Activated T-helper 1 cell treated with anti-CD3 and anti-CD28 coated beads, Interleukin-12 subunit alpha, Interleukin-12 subunit beta, Interleukin-2, Interleukin-4 antibody, amounts not matched to agents 30 ng/mL and 10 ng/mL and 1 ng/mL, durations not matched to agents 14 hours and 24 hours and 36 hours (primary cell): Measurements from ENCODE around the gene SLC22A7. TPM values are rescaled to one million over a fixed set of nuclear protein-coding genes. Genes with fewer than 3 reads are reported as not detected.

Source experiments
- DNase-seq: peaks from one replicate; pipeline ENCODE4 v3.0.0; 2021; ENCODE audit warnings: low spot score
- H3K27ac Mint-ChIP-seq: one replicate; pipeline ENCODE4 v1.8.0; 2021; ENCODE audit warnings: mild to moderate bottlenecking, mixed read lengths
- H3K27me3 Mint-ChIP-seq: one replicate; pipeline ENCODE4 v1.8.0; 2022; ENCODE audit warnings: mild to moderate bottlenecking, moderate library complexity, mixed read lengths; ENCODE audit not compliant: insufficient read depth
- H3K36me3 Mint-ChIP-seq: one replicate; pipeline ENCODE4 v1.8.0; 2021; ENCODE audit warnings: low read depth, mixed read lengths
- H3K4me1 Mint-ChIP-seq: one replicate; pipeline ENCODE4 v1.8.0; 2021; ENCODE audit warnings: low read depth, mixed read lengths
- H3K4me3 Mint-ChIP-seq: one replicate; pipeline ENCODE4 v1.8.0; 2021; ENCODE audit warnings: mild to moderate bottlenecking, moderate library complexity, mixed read lengths
- H3K9me3 Mint-ChIP-seq: one replicate; pipeline ENCODE4 v1.8.0; 2021; ENCODE audit warnings: mixed read lengths
- intact Hi-C: fragments of 100-400 bp; cut with micrococcal nuclease; formaldehyde crosslinking; loops from one replicate; pipeline ENCODE4 v1.15.1; 2024
- total RNA-seq: library from RNA; stranded (reverse); gene quantifications from 2 replicates; pipeline ENCODE4 v1.2.3, GENCODE V29; 2022

SLC22A7 gene
- total RNA-seq, 1 donor from 2014 or later, result not detected

DNA sequence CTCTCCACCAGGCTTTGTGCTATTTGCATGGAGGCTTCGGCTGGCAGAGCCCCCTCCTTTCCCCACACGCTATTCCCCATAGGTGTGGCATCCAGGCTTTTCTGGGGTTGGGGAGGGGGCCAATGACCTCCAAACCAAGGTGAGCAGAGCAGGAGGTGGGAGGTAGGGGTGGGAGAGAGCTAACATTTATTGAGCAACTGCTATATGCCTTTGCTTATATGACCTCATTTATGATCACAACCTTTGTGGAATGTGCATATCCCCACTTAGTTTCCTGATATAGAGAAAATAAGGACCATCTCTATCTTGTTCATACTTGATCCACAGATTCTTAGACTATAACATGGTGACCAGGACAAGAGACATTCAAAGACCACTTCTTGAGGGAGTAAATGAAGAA, 17.8 kb upstream of the SLC22A7 start:
- no peak overlapping the region for H3K4me3 Mint-ChIP-seq
- no peaks in the 10 kb centered on the region for H3K9me3 Mint-ChIP-seq
- no peak for DNase-seq
- no peaks in the 10 kb centered on the region for H3K36me3 Mint-ChIP-seq
- H3K27me3 Mint-ChIP-seq, result peaks cover 48% of the 10 kb centered on the region
- intact Hi-C loops, result no loop called here
- peaks cover 14% of the 10 kb centered on the region for H3K4me1 Mint-ChIP-seq
- no peak overlapping the region for H3K27ac Mint-ChIP-seq

DNA sequence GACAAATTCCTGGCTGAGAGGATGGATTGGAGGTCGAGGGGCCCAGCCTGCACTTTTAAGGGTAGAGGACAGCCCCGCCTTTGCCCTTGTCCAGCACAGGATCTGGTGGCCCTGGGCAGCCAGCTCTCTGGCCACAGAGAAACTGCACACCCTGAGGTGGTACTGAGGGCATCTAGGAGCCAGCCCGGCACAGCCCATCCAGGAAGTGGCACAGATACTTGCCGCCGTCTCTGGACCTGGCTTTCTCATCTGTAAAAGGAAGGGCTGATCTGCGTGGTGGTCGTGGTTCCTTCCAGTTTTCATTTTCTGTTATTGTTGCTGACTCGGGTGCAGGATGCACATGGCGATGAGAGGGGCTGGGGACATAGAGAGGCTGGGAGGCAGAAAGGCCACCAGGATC, 16.0 kb upstream of the SLC22A7 start:
- H3K36me3 Mint-ChIP-seq, result no peaks in the 10 kb centered on the region
- peaks cover 4% of the 10 kb centered on the region for H3K4me1 Mint-ChIP-seq
- H3K27ac Mint-ChIP-seq, result no peak overlapping the region
- no peak overlapping the region for H3K4me3 Mint-ChIP-seq
- no peaks in the 10 kb centered on the region for H3K9me3 Mint-ChIP-seq
- H3K27me3 Mint-ChIP-seq, result peaks cover 46% of the 10 kb centered on the region
- DNase-seq, result no peak
- intact Hi-C loops, result no loop called here

DNA sequence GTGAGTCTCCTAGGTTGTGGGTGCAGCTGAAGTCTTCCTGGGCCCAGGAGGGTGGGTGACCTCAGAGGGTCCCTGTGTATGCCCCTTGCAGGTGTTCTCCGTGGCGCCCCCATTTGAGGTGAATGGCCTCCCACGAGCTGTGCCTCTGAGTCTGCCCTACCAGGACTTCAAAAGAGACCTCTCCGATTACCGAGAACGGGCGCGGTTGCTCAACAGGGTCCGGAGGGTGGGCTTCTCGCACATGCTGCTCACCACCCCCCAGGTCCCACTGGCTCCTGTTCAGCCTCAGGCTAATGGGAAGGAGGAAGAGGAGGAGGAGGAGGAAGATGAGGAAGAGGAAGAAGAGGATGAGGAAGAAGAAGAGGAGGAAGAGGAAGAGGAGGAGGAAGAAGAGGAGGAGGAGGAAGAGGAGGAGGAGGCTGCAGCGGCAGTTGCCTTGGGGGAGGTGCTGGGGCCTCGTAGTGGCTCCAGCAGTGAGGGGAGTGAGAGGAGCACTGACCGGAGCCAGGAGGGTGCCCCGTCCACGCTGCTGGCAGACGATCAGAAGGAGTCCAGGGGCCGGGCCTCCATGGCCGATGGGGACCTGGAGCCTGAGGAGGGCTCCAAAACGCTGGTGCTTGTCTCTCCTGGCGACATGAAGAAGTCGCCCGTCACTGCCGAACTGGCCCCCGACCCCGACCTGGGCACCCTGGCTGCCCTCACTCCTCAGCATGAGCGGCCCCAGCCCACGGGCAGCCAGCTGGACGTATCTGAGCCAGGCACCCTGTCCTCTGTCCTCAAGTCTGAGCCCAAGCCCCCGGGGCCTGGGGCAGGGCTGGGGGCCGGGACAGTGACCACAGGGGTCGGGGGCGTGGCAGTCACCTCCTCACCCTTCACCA, 15.2 kb upstream of the SLC22A7 start:
- DNase-seq, result no peak
- H3K27me3 Mint-ChIP-seq, result peaks cover 44% of the 10 kb centered on the region
- H3K4me1 Mint-ChIP-seq, result peaks cover 4% of the 10 kb centered on the region
- no peaks in the 10 kb centered on the region for H3K36me3 Mint-ChIP-seq
- intact Hi-C loops, result no loop called here
- H3K27ac Mint-ChIP-seq, result no peak overlapping the region
- H3K9me3 Mint-ChIP-seq, result no peaks in the 10 kb centered on the region
- H3K4me3 Mint-ChIP-seq, result no peak overlapping the region

DNA sequence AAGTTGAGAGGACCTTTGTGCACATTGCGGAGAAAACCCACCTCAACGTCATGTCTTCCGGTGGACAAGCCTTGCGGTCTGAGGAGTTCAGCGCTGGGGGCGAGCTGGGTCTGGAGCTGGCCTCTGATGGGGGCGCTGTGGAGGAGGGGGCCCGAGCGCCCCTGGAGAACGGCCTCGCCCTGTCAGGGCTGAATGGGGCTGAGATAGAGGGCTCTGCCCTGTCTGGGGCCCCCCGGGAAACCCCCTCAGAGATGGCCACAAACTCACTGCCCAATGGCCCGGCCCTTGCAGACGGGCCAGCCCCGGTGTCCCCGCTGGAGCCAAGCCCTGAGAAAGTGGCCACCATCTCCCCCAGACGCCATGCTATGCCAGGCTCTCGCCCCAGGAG, 14.6 kb upstream of the SLC22A7 start:
- intact Hi-C loops, result no loop called here

DNA sequence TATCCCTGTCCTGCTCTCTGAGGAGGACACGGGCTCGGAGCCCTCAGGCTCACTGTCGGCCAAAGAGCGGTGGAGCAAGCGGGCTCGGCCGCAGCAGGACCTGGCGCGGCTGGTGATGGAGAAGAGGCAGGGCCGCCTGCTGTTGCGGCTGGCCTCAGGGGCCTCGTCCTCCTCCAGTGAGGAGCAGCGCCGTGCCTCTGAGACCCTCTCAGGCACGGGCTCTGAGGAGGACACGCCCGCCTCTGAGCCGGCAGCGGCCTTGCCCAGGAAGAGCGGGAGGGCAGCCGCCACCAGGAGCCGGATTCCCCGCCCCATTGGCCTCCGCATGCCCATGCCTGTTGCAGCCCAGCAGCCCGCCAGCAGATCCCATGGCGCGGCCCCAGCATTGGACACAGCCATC, 14.2 kb upstream of the SLC22A7 start:
- H3K4me3 Mint-ChIP-seq, result no peak overlapping the region
- DNase-seq, result no peak
- H3K9me3 Mint-ChIP-seq, result no peaks in the 10 kb centered on the region
- no peaks in the 10 kb centered on the region for H3K4me1 Mint-ChIP-seq
- H3K36me3 Mint-ChIP-seq, result no peaks in the 10 kb centered on the region
- intact Hi-C loops, result no loop called here
- peaks cover 40% of the 10 kb centered on the region for H3K27me3 Mint-ChIP-seq
- no peak overlapping the region for H3K27ac Mint-ChIP-seq

More for the DNA sequence above, 14.6 kb upstream of the SLC22A7 start:
- H3K4me3 Mint-ChIP-seq, result no peak overlapping the region
- H3K36me3 Mint-ChIP-seq, result no peaks in the 10 kb centered on the region
- DNase-seq, result no peak
- H3K27ac Mint-ChIP-seq, result no peak overlapping the region
- no peaks in the 10 kb centered on the region for H3K9me3 Mint-ChIP-seq
- peaks cover 44% of the 10 kb centered on the region for H3K27me3 Mint-ChIP-seq
- peaks cover under 1% of the 10 kb centered on the region for H3K4me1 Mint-ChIP-seq

DNA sequence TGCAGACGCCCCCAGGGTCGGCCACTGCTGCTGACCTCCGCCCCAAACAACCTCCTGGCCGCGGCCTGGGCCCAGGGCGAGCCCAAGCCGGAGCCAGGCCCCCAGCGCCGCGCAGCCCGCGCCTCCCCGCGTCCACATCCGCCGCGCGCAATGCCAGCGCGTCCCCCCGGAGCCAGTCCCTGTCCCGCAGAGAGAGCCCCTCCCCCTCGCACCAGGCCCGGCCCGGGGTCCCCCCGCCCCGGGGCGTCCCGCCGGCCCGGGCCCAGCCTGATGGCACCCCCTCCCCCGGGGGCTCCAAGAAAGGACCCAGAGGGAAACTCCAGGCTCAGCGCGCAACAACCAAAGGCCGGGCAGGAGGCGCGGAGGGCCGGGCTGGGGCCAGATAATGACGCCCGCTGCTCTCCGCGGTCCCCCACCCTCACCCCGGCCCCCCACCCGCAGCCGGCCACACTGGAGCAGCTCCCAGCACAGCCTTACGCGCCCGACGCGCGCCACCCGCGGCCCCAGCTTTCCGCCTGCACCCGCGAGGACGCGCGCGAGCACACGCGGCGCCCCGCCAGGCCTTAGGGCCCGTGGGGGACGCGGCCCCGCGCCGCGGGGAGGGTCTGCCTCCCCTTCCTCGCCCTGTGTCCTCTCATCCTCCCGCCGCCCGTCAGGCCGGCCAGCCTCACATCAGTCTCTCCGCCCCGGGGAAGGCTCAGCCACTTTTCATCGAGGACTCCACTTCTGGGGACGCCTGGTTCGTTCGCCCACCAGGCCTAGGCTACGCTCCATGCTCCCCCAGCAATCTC, 12.9 kb upstream of the SLC22A7 start:
- Mint-ChIP-seq H3K4me1 (no peaks in the 10 kb centered on the region), H3K36me3 (no peaks in the 10 kb centered on the region), H3K27me3 (peaks cover 42% of the 10 kb centered on the region), H3K4me3 (no peak overlapping the region), H3K27ac (no peak overlapping the region), H3K9me3 (no peaks in the 10 kb centered on the region)
- intact Hi-C loops, result no loop called here
- no peak for DNase-seq

DNA sequence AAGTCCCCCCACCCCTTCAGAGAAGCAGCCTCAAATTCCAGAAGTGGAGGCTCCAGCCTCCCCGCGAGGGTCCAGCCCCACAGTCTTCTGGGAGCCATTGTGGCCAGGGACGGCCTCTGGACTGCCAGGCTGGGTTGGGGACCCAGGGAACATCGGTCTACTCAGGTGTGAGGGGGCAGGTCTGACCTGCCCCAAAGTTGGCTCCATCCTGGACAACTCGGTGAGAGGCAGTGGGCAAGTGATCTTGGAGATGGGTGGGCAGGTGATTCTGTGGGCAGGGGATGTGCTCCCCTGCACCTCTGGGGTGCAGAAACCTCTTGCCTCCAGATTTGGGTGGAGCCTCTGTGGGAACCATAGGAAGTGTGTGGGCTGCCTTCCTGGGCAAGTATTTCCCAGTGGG, 12.2 kb upstream of the SLC22A7 start:
- DNase-seq, result no peak
- Mint-ChIP-seq H3K4me1 (no peaks in the 10 kb centered on the region), H3K4me3 (no peak overlapping the region), H3K36me3 (no peaks in the 10 kb centered on the region), H3K9me3 (no peaks in the 10 kb centered on the region), H3K27me3 (peaks cover 40% of the 10 kb centered on the region), H3K27ac (no peak overlapping the region)
- intact Hi-C loops, result no loop called here

DNA sequence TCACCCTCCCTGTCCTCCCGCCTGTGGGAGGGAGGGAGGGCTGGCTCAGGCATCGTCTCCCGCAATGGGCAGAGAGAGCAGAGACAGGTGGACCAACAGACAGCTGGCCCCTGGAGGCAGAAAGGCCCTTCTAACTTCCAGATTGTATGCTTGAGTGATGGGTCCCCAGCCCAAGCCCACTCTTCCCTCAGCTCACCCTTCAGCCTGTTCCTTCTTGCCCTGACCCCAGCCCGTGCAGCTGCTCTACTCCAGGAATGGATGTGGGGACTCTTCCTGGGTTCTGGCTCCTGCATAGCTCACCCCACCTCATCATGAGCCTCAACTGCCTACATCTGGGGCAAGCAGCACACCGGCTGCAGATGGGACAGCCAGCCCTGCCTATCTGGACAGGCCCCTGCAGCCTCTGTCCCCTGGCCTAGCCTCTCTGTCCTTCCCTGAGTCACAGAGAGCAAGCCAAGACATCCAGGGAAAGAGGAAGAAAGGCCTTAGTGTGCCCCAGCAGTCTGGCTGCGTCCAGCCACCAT, 11.5 kb upstream of the SLC22A7 start:
- DNase-seq, result no peak
- Mint-ChIP-seq H3K4me3 (no peak overlapping the region), H3K9me3 (no peaks in the 10 kb centered on the region), H3K27ac (no peak overlapping the region), H3K36me3 (no peaks in the 10 kb centered on the region), H3K4me1 (no peaks in the 10 kb centered on the region), H3K27me3 (peaks cover 41% of the 10 kb centered on the region)
- intact Hi-C loops, result no loop called here

DNA sequence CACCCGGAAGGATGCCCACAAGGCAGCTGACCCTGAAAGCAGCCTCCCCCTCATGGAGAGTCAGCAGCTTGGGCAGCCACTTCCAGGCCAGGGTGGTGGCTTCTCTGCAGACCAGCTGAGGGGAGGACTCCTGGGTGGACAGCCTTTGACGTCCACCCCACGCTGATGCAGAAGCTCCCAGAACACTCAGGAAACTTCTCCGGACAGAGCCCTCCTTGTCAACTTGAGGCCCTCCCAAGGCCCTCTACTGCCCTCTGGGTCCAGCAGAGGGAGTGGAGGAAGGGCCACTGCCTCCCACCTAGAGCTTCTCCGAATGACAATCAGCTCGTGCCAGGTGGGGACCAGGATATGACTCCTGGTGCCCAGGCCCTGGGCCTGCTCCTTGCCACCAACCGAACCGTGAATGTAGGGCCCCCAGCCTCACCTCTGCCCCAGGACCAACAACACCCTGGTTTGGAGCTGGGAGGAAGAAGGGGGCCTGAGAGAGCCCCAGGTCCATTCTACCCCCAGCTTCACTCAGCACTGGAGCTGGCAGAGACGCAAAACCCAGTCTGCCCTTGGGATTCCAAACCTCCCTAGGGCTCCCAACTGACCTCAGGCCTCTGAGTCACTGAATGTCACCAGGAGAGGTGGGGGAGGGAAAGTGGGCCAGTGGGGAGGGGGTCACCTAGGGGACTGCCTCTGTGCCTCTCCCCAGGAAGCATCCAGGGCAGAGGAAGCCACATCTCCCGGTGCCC, 10.9 kb upstream of the SLC22A7 start:
- no peak for DNase-seq
- Mint-ChIP-seq H3K4me1 (no peaks in the 10 kb centered on the region), H3K27me3 (peaks cover 41% of the 10 kb centered on the region), H3K4me3 (no peak overlapping the region), H3K9me3 (no peaks in the 10 kb centered on the region), H3K27ac (no peak overlapping the region), H3K36me3 (no peaks in the 10 kb centered on the region)
- intact Hi-C loops, result no loop called here

DNA sequence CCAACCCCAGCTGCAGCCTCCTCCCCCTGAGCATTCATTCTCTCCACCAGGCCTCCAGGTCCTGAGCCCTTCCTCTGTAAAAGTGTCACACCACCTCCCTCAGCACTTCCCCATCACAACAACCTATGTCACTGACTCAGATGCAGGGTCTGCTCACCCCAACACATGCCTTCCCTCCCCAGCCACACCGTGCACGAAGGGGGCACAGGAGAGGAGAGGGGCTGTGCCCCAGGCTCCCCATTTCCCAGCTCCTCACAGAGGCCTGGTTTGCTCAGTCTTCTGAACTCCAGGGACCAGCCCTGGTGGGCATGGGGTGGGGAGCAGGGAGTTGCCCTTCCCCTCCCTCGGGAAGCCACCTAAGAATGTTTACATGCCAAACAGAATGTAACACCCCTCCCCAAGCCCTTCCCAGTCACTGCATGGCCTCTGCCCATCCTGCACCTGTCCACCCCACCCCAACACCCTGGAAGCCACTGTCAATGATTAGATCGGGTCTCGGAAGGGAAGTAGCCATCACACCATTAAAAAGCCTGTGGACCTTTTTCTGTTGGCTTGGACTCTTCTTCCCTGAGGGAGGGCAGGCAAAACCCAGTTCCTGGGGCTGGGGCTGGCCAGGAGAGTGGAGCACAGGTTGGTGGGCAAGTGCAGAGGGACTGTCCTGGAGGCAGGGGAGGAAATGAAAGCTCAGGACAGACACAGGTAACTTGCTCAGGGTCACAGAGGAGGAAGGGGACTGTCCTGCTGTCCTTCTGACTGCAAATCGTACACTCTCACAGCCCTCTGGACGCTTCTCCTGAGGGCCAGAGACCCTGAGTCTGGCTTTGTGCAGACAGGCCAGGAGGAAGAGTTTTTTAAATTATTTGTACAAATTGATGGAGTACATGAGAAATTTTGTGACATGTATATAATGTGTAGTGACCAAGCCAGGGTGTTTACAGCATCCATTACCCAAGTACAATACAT, 10.1 kb upstream of the SLC22A7 start:
- Mint-ChIP-seq H3K4me3 (no peak overlapping the region), H3K4me1 (no peaks in the 10 kb centered on the region), H3K27me3 (peaks cover 38% of the 10 kb centered on the region), H3K27ac (no peak overlapping the region), H3K9me3 (no peaks in the 10 kb centered on the region), H3K36me3 (no peaks in the 10 kb centered on the region)
- no peak for DNase-seq
- intact Hi-C loops, result no loop called here

DNA sequence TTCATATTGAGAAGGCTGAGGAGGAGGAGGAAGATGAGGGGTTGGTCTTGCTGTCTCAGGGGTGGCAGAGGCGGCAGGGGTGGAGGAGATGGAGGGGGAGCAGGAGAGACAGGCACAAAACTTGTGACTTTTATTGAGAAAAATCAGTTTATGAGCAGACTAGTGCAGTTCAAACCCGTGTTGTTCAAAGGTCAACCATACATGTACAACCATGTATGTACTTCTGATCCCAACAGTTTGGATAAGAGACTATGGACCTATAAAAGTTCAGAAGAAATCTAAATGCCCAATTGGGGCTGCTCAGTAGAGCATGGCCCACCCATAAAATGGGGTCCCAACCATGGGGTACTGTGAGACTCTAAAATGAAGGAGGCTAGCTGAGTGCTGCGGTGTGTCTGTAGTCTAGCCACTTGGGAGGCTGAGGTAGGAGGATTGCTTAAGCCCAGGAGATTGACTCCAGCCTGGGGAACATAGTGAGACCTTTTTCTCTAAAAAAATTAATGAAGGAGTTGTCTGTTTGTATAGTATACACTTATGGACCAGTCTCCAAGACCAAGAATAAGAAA, 7.6 kb upstream of the SLC22A7 start:
- Mint-ChIP-seq H3K4me1 (no peaks in the 10 kb centered on the region), H3K9me3 (no peaks in the 10 kb centered on the region), H3K36me3 (no peaks in the 10 kb centered on the region), H3K4me3 (no peak overlapping the region), H3K27ac (no peak overlapping the region), H3K27me3 (peaks cover 32% of the 10 kb centered on the region)
- intact Hi-C loops, result no loop called here
- DNase-seq, result no peak

DNA sequence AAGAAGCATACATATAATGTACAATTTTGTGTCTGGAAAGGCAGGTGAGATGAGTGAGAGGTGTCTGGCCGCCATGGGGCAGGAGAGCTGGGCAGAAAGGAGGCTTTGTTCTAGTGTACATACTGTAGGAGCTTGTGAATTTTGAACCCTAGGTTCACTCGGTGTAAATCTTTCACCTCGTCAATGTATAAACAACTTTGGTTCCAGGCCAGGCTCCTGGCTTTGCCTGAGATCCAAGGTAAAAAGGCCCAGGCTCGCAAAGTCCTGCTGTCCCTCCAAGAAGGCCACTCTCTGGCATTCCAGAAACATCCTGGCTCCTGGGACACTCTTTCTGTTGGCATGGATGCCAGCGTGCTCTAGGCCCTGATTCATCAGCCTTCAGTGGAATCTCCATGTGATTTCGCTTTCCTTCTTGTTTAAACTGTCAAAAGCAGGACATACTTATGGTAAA, 7.1 kb upstream of the SLC22A7 start:
- H3K4me1 Mint-ChIP-seq, result no peaks in the 10 kb centered on the region
- H3K4me3 Mint-ChIP-seq, result no peak overlapping the region
- H3K27ac Mint-ChIP-seq, result no peak overlapping the region
- no peak for DNase-seq
- peaks cover 26% of the 10 kb centered on the region for H3K27me3 Mint-ChIP-seq
- intact Hi-C loops, result no loop called here
- H3K9me3 Mint-ChIP-seq, result no peaks in the 10 kb centered on the region
- no peaks in the 10 kb centered on the region for H3K36me3 Mint-ChIP-seq
